Cerebellar cortex (tissue), 1 donor: ENCODE measurements around the gene ABRAXAS1.
"Not testable (repeated sequence)": the region's sequence is repeated elsewhere in the genome, so short reads cannot be mapped to it uniquely, and the experiment has no call there.

ENCODE experiments used
- DNase-seq: peaks from one replicate; pipeline ENCODE4 v3.0.0-alpha.2; 2015; ENCODE audit warnings: low spot score

ABRAXAS1 gene

DNA sequence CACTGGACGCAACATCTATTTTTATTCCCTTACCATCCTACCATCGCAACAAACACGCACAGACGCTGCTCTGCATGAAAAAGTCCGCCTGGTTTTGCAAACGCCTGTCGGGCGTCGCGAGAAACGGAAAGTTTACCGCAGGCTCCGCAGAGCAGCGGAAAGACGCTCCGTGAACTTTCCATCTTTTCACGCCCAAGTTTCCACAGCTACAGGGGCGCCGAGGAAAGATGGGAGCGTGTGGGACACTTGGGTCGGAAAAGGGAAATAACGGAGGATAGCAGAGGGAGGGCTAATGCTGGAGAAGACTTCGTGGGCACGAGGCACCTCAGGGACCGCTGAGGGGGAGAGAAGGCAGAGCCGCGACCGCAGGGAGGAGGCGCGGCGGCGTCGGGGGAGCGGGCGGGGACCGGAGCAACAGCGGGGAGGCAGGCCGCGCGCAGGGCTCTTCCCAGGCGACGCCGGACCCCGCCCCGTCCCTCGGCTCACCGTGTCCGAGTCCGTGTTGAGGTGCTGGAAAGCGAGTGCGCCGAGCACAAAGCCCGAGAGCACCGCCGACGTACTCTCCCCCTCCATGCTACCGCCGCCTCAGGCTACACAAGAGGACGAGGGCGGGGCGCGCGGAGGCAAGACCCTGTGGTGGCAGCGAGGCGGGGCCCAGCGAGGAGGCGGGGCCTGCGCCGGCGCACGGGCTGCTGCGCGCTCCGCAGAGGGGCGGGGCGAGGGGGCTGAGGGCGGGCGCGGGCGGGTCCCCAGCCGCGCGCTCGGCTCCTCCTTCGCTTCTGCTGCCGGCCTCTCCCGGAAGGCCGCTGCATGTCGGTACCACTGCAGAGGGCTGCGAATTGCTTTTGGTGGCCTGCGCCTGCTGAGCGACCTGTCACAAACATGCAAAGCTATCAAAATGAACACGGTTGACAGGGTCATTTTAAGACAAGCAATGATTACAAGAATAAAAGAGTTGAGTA, at the start of gene ABRAXAS1:
TSS of gene ABRAXAS1 (minus strand) at position 601 of the 962 bp plus-strand sequence. CDS start at position 573, 28 bp downstream.
- DNase-seq: peak; percentile 94

DNA sequence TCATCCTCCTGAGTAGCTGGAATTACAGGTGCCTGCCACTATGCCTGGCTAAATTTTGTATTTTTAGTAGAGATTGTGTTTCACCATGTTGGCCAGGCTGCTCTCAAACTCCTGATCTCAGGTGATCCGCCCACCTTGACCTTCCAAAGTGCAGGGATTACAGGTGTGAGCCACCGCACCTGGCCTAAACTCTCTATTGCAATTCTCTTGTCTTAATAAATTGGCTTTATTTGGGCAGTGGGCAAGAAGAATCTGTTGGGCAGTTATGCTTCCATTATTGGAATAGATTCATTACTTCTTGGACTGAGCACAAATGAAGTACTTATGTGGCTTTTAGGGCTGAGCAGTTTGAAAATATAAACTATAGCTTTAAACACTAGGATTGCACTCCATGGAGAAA, 42.8 kb upstream of the ABRAXAS1 start:
- no peak for DNase-seq

DNA sequence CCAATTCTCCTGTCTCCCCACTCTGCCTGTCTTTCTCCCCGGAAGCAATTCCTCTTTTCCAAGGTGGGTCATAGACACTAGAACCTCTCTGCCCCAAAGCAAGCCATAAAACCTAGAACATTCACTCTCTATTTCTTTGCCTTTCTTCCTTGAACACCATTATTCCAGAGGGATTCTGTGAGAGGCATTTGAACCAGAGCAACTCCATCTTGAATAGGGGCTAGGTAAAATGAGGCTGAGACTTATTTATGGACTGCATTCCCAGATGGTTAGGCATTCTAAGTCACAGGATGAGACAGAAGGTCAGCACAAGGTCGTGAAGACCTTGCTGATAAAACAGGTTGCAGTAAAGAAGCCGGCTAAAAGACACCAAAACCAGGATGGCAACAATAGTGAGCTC, 37.3 kb upstream of the ABRAXAS1 start:
- no peak for DNase-seq

DNA sequence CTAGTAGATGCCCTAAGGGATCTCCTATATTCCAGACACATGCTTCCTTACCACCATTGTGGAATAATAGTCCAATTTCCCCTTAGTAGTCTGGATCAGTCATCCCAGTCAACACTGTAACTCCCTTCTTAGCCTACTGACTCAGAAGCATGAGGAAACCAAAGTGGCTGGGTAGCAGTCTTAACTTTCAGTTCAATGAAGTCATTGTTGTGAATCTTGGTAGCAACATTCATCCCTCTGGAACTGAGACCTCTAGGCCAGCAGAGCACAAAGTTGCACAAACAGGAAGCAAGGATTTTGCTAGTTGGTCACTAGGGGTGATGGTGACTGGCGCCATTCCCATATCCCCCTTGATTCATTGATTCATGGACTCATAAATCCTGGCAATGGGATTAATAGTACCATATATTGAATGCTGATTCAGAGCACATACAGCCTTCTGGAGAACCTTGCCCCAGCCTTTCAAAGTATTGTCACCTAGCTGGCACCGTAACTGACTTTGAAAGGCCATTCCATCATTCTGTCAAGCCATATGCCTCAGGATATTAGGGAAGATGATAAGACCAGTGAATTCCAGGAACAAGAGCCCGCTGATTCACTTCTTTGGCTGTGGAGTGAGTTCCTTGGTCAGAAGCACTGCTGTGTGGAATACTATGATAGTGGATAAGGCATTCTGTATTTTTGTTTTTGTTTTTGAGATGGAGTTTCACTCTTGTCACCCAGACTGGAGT, 31.3 kb upstream of the ABRAXAS1 start:
- no peak for DNase-seq

DNA sequence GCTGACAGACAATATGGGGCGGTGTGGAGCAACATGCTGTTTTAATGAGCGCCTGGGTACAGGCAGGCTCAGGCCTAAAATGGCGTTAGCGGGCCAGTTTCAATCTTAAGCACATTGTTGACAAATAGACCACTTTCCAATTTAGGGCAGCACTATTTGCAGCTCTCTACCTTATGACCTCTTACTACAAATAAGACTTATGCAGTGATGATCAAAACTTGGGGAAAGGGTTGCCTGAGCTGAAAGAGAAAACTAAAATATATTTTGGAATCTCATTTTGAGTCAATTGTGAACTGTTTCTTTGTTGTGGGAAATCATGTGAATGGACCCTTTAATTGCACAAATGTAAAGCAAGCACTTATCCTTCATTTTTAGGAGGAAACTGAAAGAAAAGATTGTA, 25.5 kb upstream of the ABRAXAS1 start:
- no peak for DNase-seq

DNA sequence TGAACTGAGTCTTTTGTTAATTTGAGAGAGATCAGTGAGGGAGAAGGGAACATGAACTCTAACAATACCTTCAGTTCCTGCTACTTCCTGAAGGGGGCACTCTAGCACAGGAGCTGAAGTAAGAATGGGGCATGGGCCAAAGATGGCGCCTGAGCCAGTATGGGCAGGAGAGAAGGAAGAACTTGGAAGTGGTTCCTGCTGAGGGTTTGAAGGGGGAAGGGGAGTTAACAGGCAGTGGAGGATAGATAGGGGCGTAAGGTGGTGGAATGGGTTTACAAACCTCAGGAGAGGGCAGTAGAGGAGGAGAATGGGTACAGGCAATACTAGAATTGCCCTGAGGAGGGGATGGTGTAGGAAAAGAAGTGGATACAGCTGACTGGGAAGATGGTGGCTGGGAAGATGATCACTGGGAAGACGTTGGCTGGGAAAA, 24.3 kb upstream of the ABRAXAS1 start:
- DNase-seq: peak; percentile 52

DNA sequence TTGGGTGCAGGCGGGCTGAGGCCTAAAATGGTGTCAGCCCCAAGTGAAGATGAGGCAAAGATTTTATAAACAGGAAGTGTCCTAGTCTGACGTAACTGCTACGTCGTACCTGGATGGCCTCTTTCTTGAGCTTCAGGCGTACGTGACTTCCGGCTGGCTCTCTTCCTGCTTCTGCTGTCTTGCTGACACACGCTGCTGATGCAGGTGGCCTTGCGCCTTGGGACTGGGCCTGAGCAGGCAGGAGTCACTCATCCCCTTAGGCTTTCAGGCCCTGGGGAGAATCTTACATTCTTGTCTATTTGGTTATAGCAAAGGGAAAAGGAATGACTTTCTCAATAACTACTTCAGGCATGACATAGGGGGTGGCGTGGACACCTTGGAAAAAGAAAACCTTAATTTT, 20.1 kb upstream of the ABRAXAS1 start:
- DNase-seq: no peak

DNA sequence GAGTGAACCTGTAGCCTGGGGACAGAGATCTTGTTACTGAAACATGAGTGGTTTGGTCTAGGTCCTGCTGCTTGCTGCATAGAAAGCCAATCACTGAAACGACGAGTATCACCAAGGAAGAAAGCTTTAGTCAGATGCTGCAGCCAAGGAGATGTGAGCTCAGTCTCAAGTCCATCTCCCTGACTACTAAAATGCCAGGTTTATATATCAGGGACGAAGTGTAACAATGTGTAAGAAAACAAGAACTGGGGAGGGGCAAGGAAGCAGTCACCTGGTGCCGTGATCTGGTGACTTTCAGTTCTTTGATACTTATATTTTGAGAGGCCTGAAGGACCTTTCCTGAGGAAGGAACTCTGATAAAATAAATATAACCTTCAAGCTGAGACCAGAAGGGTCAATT, 19.6 kb upstream of the ABRAXAS1 start:
- no peak for DNase-seq

DNA sequence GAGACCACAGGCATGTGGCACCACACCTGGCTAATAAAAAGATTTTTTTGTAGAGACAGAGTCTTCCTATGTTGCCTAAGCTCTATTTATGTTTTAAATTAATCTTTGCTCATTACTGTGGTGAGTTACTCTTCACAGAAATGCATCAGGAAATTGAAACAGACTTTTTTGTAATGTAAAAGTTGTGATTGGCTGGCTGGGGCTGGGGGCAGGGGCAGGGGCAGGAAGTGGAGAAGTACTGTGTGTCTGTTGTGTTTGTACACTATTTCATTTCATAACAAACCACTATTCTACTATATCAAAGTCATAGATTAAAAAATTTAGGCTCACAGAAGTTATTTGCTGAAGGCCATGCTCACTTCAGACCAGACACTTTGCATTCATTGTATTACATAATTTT, 19.1 kb upstream of the ABRAXAS1 start:
- no peak for DNase-seq

DNA sequence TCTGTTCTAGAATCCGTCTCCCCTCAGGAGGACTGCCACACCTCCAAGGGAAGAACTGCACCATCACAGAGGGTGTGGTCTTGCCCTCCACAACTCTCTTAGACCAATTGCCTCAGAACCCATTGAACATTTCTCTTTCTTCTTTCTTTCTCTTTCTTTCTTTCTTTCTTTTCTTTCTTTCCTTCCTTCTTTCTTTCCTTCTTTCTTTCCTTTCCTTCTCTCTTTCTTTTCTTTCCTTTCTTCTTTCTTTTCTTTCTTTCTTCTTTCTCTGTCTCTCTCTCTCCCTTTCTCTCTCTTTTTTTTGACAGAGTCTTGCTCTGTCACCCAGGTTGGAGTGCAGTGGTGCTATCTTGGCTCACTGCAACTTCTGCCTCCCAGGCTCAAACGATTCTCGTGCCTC, 16.8 kb upstream of the ABRAXAS1 start:
- DNase-seq: not testable (repeated sequence)

DNA sequence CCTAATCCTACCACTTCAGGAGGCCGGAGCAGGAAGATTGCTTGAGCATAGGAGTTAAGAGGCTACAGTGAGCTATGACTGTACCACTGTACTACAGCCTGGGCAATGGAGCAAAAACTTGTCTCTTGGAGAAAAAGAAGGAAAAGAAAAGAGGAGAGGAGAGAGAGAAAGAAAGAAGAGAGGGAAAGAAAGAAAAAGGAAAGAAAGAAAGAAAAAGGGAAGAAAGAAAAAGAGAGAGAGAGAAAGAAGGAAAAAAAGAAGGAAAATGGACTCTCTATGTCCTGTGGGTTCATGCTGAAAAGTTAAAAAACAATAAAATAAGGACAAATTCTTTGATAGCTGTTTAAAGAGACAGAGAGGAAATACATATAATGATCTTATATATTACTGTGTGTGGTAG, 13.3 kb upstream of the ABRAXAS1 start:
- no peak for DNase-seq

DNA sequence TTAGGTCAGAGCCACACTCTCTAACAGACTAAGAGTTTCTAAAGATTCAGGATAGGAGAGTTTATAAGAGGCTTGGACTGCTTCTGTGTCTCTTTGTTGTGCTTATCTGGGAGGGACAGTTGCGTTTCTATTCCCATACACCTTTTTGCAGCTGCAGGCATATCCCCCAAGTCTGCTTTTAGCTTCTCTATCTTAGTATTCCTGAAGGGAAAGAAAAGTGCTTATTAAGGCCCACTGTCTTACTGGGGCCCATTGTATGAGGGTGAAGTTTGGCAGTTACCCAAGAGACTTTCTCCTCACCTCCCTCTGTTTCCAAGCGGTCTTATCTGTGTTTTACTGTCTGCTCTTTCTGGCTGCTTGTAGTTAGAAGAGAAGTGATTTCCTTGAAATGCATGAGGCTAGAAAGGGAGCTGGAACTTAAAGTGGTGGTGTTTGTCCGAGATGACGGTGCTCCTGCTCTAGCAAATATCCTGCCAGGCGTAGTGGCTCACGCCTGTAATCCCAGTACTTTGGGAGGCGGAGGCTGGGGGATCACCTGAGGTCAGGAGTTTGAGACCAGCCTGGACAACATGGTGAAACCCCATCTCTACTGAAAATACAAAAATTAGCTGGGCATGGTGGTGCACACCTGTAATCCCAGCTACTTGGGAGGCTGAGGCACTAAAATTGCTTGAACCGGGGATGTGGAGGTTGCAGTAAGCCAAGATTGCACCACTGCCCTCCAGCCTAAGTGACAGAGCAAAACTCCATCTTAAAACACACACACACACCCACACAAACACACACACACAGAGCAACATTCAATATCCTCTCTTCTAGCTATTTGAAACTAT, 11.4 kb upstream of the ABRAXAS1 start:
- DNase-seq: not testable (repeated sequence)

DNA sequence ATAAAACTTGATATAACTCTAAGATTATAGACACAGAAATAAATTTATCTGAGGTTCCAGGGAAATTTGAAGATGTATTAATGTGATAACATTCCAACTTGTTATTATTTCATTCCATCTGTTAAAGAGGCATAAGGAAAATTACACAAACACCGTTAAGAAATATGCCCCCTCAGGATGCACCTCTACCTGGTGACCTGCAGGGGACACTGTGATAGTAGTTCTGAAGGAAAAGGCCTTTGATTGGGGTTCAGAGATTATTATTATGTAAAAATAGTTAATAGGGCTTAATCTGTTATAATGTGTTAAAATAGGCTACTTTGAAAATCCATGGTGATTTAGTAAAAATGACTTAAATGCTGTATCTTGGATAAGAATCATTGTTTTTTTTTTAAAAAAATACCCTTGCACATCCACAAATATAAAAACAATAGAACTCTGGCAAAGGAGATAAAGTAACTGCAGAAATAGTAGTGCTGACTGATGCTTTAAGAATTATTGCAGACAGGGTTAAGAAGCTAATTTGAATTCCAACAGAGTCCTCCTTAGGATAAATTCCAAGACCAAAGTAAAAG, 6.1 kb upstream of the ABRAXAS1 start:
- DNase-seq: peak; percentile 11

DNA sequence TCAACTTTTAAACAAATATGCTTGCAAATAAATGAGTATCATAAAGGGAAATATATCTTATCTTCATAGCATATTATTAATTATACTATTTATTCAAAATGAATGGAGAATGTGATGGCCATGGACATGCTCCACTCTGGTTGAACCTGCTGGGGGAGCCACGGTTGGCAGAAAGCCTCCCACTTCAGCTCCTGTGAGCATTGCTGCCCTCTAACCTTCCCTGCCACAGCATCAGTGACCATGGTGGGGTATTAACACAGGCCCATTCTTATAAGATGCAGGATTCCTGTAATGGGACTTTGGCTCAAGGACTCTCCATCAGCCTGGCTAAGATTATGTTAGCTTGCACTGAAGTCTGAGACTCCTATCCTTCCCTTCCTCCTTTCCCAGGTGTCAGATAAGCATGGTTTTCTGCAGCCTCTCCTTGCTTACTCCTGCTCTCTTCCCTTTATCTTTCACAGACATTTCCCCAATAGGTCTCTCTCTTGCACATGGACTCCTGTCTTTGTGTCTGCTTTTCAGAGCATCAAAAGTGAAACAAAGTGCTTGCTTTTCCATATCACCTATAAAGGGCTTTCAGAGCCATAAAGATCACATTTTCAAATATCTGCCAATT, 4.9 kb upstream of the ABRAXAS1 start:
- no peak for DNase-seq

DNA sequence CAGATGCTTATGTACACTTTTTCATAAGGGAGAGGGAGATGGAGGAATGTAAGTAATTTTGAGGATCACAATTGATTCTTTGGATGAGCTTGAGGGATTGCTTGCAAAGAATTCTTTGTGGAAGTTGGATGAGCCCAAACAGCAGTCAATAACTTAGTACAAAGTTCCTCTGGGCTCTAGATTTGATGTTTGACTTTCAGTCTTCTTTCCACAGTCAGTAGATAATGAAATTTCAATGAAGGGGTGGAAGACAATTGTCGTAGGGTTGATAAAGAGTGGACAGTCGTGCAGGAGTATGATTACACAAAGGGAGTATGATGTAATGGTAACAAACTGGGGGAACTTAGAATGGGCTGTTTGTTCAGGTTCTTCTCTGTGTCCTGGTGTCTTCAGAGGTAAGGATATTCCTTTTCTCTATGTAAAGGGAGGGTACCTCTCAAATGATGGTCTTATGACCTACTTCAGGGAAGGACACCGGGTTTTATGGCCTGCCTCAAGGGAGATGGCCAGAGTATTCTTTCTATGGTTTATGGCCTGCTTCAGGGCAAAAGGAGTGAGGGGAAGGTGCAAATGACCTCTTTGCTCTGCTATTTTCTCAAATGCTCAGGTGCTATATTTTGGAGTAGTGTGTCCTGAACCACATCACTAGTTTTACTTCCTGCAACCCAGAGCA, 1.7 kb upstream of the ABRAXAS1 start:
- DNase-seq: no peak

DNA sequence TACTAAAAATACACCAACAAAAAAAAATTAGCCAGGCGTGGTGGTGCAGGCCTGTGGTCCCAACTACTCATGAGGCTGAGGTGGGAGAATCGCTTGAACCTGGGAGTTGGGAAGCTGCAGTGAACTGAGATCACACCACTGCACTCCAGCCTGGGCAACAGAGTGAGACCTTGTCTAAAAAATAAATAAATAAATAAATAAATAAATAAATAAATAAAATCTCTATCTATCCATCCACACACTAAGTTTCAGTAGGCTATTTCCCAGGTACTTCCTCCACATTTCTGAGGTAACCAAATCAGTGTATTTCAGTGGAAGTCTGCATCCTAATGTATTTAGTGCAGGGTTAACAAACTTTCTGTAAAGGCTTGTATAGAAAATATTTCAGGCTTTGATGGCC, 10.9 kb downstream of the ABRAXAS1 start:
- DNase-seq: no peak

DNA sequence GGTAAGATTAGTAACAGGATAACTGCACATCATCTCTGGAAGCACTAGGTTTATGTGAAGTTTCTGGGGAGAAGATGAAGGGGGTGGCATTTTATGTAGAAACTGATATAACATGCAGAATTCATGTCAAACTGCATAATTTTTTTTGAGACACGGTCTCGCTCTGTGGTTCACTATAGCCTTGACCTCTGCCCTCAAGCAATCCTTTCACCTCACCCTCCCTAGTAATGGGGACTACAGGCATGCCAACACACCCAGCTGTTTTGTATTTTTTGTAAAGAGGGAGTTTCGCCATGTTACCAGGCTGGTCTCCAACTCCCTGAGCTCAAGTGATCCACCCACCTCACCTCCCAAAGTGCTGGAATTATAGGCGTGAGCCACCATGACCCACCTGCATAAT, 11.5 kb downstream of the ABRAXAS1 start:
- no peak for DNase-seq

DNA sequence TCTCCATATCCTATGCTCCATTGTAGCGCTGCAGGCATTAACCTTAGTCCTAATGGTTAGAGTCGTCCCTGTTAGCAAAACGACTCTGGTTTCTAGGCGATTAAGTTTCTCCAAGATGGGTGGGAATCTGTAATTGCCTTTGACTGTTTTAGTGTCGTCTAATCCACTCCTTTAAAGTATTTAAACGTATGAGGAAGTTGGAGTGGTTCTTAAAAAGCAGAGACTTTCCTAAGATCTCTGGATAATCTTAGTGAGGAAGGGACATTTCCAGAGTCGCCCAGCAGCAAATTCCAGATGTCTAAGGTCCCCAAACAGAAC, 28.8 kb downstream of the ABRAXAS1 start:
- no peak for DNase-seq

DNA sequence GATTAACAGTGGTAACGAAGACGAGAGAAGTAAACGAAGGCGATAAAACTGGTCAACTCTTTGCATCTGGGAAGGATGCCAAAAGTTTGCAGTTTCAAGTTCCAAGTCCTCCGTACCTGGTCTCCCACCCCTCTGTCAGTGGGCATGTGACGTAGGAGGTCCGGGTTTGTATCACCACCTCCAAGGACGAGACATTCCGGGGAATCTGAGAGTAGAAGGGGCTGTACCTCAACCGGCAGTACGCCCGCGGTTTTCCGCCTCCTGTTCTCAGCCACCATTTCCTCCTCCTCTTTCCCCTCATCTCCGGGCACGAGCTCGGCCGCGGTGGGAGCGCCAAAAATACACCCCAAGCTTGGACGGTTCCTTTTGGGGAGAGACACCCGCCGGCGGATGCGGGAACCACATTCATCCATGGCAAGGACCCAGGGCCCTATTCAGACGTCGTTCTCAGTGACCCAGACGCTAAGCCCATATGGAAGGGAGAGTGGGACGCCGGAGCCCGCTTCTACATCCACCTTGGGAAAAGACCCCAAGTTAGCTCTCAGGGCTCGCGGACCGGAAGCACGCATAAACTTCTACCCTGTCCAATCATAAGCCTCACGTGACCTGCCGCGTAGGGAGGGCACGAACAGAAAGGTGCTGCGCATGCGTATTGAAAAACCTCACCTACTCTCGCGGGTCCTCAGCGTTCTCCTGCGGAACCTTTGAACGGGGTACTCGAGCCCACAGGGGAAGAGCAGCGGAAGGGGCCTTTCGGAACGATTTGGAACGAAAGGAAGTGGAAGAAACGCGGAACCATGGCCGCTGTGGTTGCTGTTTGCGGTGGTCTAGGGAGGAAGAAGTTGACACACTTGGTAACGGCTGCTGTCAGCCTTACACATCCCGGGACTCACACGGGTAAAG, 29.4 kb downstream of the ABRAXAS1 start, which contains the start of the genes HELQ and MRPS18C:
TSS of gene HELQ (minus strand) at position 543 of the 903 bp plus-strand sequence. CDS start at position 413, 130 bp downstream.
TSS of gene MRPS18C (plus strand) at position 778 of the 903 bp plus-strand sequence. CDS start at position 798, 20 bp downstream.
- peak; percentile 99 for DNase-seq

DNA sequence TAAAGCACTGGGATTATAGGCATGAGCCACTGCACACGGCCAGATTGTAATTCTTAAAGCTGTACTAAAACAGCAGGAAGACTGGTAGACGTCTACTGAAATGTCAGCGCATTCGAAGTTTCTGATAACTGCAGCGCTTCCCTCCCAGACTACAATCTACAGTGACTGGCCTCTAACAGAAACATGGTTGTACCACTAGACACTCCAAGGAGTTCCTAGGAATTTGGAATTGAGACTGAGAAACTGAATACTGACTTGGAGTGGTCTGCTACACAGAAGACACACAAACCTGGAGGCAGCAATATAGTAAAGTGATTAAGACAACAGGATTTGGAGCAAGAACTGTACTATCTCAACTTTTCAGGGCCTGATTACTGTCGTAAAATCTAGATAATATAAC, 30.2 kb downstream of the ABRAXAS1 start:
- DNase-seq: peak; percentile 17
